GM12878 (cell line): ENCODE results near the gene ADGRL2.

ENCODE experiments used
- CTCF ChIP-seq, 3 experiments: IDR thresholded peaks in 2 of 3; conservative IDR thresholded peaks in 1 of 3; 2 replicates each; pipeline ENCODE4 v1.5.1; 2011; ENCODE audit warnings: low read depth in 3 of 3, low read length in 3 of 3, mild to moderate bottlenecking in 3 of 3, control low read depth in 2 of 3, moderate library complexity in 2 of 3, inconsistent platforms in 1 of 3, mixed read lengths in 1 of 3; ENCODE audit not compliant: control insufficient read depth in 2 of 3, insufficient read depth in 1 of 3; ENCODE audit errors: extremely low read depth in 1 of 3
- EP300 ChIP-seq, 2 experiments: fragments of 150-350 bp in 1 of 2; IDR thresholded peaks; 2 replicates each; pipeline ENCODE4 v1.6.1; 2011 to 2012; ENCODE audit warnings: low read depth in 2 of 2, low read length in 2 of 2, borderline replicate concordance in 1 of 2, improper control_type of control experiment in 1 of 2, inconsistent platforms in 1 of 2; ENCODE audit not compliant: control insufficient read depth in 1 of 2
- MEF2A ChIP-seq: IDR thresholded peaks from 2 replicates; pipeline ENCODE4 v1.6.1; 2011; ENCODE audit warnings: low read depth, mild to moderate bottlenecking, low read length, moderate library complexity; ENCODE audit not compliant: insufficient read depth
- MYC ChIP-seq: IDR thresholded peaks from 2 replicates; pipeline ENCODE4 v1.6.1; 2011; ENCODE audit warnings: mild to moderate bottlenecking, low read length, moderate library complexity, inconsistent platforms; ENCODE audit not compliant: insufficient read depth, insufficient replicate concordance, insufficient read length, severe bottlenecking
- PAX5 ChIP-seq: IDR thresholded peaks from 2 replicates; pipeline ENCODE4 v1.6.1; 2011; ENCODE audit warnings: low read depth, low read length, borderline replicate concordance
- POLR2A ChIP-seq: IDR thresholded peaks from 2 replicates; pipeline ENCODE4 v1.6.1; 2011; ENCODE audit warnings: low read depth, mild to moderate bottlenecking, low read length
- POLR2AphosphoS5 ChIP-seq: IDR thresholded peaks from 2 replicates; pipeline ENCODE4 v1.6.1; 2011; ENCODE audit warnings: mild to moderate bottlenecking, low read length, inconsistent platforms
- RAD21 ChIP-seq: IDR thresholded peaks from 2 replicates; pipeline ENCODE4 v1.6.1; 2011; ENCODE audit warnings: mild to moderate bottlenecking, low read depth, low read length, moderate library complexity; ENCODE audit not compliant: insufficient read depth
- REST ChIP-seq: IDR thresholded peaks from 2 replicates; pipeline ENCODE4 v1.6.1; 2012; ENCODE audit warnings: mild to moderate bottlenecking, low read depth, low read length
- SMAD1 ChIP-seq: fragments of 450-650 bp; IDR thresholded peaks from 2 replicates; pipeline ENCODE4 v1.6.1; 2018; ENCODE audit warnings: mild to moderate bottlenecking, low read depth; ENCODE audit not compliant: partially characterized antibody
- TCF7 ChIP-seq: IDR thresholded peaks from 2 replicates; pipeline ENCODE4 v1.6.1; 2014; ENCODE audit warnings: antibody characterized with exemption, borderline replicate concordance

- TF ChIP-seq PAX5 = no peak
- TF ChIP-seq MYC = no peak
- no peak for TF ChIP-seq CTCF (IDR thresholded peaks at IDR 0.05 in 2 of 3, conservative IDR thresholded peaks at IDR 0.05 in 1 of 3; ENCODE audit: control insufficient read depth in 2 of 3, extremely low read depth in 1 of 3, insufficient read depth in 1 of 3, low read depth in 3 of 3, low read length in 3 of 3)
- TF ChIP-seq MEF2A = no peak
- no peak for TF ChIP-seq EP300 (IDR thresholded peaks at IDR 0.05; ENCODE audit: borderline replicate concordance in 1 of 2, control insufficient read depth in 1 of 2, low read depth in 2 of 2, low read length in 2 of 2)
- TF ChIP-seq POLR2A = no peak
- no peak for TF ChIP-seq POLR2AphosphoS5
- TF ChIP-seq REST = no peak
- no peak for TF ChIP-seq RAD21
- TF ChIP-seq TCF7 = no peak
- no peak for TF ChIP-seq SMAD1
Observed at GRCh38 chr1:81978945-81979344, 178.2 kb downstream of the ADGRL2 start.
